GM20431 (cell line): ENCODE results near the gene AMACR.
"Not testable (repeated sequence)": the region's sequence is repeated elsewhere in the genome, so short reads cannot be mapped to it uniquely, and the experiment has no call there.

Experiments used
- in situ Hi-C: fragments of 300-500 bp; cut with MseI, MboI; formaldehyde crosslinking; loops from one replicate; pipeline ENCODE4 v1.15.0; 2020; ENCODE audit warnings: low sequenced_read_pairs; ENCODE audit not compliant: unreplicated experiment

AMACR gene

GRCh38 chr5:34038390-34038789 is 30.5 kb upstream of the AMACR start:
- in situ Hi-C loops: no loop called here

GRCh38 chr5:34037726-34038125 is 29.9 kb upstream of the AMACR start:
- in situ Hi-C loops: no loop called here

- in situ Hi-C loops: no loop called here
Measured at GRCh38 chr5:34035756-34036155, 27.9 kb upstream of the AMACR start.

- in situ Hi-C loops: no loop called here
Measured at GRCh38 chr5:34034534-34035327, 26.9 kb upstream of the AMACR start.

- in situ Hi-C loops: no loop called here
Measured at GRCh38 chr5:34031966-34032365, 24.1 kb upstream of the AMACR start.

- in situ Hi-C loops: no loop called here
Measured at GRCh38 chr5:34031117-34031516, 23.3 kb upstream of the AMACR start.

GRCh38 chr5:34030585-34030984 is 22.7 kb upstream of the AMACR start:
- in situ Hi-C loops: not testable (repeated sequence)

GRCh38 chr5:34030048-34030447 is 22.2 kb upstream of the AMACR start:
- in situ Hi-C loops: no loop called here

GRCh38 chr5:34028349-34028748 is 20.5 kb upstream of the AMACR start:
- in situ Hi-C loops: no loop called here

- in situ Hi-C loops: no loop called here
Measured at GRCh38 chr5:34026089-34026761, 18.4 kb upstream of the AMACR start.

- in situ Hi-C loops: no loop called here
Measured at GRCh38 chr5:34022121-34022705, 14.4 kb upstream of the AMACR start.

GRCh38 chr5:34021334-34021733 is 13.5 kb upstream of the AMACR start:
- in situ Hi-C loops: no loop called here

GRCh38 chr5:34020726-34021125 is 12.9 kb upstream of the AMACR start:
- in situ Hi-C loops: no loop called here

- in situ Hi-C loops: no loop called here
Measured at GRCh38 chr5:34017254-34017653, 9.4 kb upstream of the AMACR start.

- in situ Hi-C loops: no loop called here
Measured at GRCh38 chr5:34016750-34017149, 8.9 kb upstream of the AMACR start.

- in situ Hi-C loops: no loop called here
Measured at GRCh38 chr5:34016222-34016621, 8.4 kb upstream of the AMACR start.

GRCh38 chr5:34015120-34015822 is 7.4 kb upstream of the AMACR start:
- in situ Hi-C loops: no loop called here

GRCh38 chr5:34014626-34015025 is 6.8 kb upstream of the AMACR start:
- in situ Hi-C loops: no loop called here

- in situ Hi-C loops: no loop called here
Measured at GRCh38 chr5:34013547-34013946, 5.7 kb upstream of the AMACR start.

- in situ Hi-C loops: no loop called here
Measured at GRCh38 chr5:34012791-34013190, 4.9 kb upstream of the AMACR start.

GRCh38 chr5:34011536-34011935 is 3.7 kb upstream of the AMACR start:
- in situ Hi-C loops: no loop called here
